ENCODE results near the gene ARL6IP4.

Gene ARL6IP4

DNA sequence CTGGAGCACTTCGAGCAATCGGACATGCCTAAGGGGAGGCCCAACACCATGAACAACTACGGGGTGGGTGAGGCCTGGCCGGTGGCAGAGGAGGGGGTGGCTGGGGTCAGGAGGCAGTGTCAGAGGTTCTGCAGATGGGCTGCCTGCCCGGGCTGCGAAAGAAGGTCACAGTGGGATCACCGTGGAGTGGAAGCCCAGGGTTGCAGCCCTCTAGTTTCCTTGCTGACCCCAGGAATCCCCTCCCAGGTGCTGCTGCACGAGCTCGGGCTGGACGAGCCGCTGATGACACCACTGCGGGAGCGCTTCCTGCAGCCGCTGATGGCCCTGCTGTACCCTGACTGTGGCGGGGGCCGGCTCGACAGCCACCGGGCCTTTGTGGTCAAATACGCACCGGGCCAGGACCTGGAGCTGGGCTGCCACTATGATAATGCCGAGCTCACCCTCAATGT lies 1.9 kb upstream of the ARL6IP4 start:
- no peak for DNase-seq (ENCODE audit: low spot score)

DNA sequence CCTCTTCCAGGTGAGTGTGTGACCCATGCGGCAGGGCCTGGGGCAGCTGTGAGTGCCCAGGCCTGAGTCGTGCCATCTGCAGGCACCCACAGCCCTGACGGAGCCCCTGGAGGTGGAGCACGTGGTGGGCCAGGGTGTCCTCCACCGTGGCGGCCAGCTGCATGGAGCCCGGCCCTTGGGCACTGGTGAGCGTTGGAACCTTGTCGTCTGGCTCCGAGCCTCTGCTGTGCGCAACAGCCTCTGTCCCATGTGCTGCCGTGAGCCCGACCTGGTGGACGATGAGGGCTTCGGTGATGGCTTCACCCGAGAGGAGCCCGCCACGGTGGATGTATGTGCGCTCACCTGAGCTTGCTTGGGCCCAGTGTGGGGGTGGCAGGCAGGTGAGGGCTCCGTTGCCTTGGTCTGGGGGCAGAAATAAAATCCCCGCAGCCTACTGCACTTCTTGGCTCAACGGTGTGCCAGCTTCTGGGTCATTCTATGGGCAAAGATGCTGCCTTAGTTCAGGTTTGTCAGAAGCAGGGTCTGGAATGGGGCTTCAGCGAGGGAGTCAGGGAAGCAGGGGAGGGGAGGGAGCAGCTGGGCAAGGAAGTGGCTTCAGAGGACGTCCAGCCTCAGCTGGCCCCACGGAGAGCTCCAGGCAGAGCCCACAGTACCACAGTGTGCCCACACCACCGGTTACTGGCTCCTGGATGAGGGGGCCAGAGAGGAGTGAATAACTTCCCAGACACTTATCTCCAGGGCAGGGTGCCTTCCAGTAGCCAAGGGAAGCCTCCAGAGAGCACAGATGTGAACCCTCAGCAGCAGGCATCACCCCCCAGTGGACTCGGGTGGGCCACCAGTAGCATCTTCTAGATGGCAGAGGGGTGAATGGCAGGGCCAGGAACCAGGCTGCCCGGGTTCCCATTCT lies 1.2 kb upstream of the ARL6IP4 start:
- no peak for DNase-seq (ENCODE audit: low spot score)

DNA sequence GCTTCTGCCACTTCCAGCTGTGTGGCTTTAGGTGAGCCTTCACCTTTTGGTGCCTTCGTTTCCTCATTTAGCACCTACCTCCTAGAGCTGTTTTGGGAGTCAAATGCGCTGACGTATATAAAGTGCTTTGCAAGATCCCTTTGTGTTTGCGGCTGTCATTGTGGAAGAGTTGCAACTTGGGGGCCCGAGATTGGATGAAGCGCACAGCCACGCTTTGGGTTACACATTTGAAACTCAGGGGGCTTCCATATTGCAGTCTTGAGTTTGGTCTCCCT lies 636 bp upstream of the ARL6IP4 start:
- DNase-seq (ENCODE audit: low spot score) = no peak

DNA sequence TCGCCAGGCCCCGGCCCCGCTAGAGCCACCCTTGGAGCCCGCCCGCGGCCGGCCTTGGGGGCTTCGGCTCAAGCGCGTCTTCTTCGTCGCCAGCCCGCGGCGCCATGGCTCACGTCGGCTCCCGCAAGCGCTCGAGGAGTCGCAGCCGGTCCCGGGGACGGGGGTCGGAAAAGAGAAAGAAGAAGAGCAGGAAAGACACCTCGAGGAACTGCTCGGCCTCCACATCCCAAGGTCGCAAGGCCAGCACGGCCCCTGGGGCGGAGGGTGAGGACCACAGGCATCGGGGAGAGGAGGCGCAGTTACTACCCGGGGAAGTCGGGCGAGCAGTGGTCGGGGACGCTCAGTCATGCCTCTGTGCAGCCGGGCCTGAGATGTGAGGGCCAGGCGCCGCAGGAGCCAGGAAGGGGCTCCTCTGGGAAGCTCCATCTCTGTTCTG lies 573 bp downstream of the ARL6IP4 start:
- no peak for DNase-seq (ENCODE audit: low spot score)

DNA sequence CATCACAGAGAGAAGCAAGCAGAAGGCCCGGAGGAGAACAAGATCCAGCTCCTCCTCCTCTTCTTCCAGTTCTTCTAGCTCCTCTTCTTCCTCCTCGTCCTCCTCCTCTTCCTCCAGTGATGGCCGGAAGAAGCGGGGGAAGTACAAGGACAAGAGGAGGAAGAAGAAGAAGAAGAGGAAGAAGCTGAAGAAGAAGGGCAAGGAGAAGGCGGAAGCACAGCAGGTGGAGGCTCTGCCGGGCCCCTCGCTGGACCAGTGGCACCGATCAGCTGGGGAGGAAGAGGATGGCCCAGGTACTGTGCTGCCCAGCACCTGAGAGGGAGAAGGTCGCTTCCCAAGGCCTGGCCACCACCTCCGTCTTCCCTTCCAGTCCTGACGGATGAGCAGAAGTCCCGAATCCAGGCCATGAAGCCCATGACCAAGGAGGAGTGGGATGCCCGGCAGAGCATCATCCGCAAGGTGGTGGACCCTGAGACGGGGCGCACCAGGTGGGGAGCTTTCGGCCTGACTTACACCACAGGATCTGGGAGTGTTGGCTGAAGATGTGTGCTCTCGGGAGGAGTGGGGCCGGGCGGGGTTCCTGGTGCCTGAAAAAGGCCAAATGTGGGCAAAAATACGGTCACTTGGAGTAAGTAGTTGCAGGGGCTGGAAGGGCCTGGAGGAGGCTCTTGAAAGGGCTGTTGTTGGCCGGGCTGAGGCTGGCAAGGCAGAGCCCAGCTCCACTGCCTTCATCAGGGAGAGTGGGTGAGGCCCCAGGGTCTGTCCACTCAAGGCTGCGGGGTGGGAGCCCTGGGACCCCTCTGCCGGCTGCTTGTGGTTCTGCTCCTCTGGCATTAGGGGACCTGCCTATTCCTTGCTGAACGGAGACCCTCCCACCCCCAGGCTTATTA lies 1.4 kb downstream of the ARL6IP4 start:
- DNase-seq (ENCODE audit: low spot score) = no peak

DNA sequence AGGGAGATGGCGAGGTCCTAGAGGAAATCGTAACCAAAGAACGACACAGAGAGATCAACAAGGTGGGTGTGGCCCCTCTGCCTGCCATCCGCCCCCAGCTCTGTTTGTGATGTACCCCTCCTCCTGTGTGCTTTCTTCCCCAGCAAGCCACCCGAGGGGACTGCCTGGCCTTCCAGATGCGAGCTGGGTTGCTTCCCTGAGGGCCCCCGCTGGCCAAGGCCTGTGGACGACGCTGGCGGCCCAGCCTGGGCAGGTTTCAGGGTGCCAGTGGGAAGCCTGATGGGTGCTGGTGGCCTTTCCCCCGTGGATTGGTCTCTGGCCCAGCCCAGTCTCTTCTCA lies 2.0 kb downstream of the ARL6IP4 start:
- DNase-seq (ENCODE audit: low spot score) = no peak

DNA sequence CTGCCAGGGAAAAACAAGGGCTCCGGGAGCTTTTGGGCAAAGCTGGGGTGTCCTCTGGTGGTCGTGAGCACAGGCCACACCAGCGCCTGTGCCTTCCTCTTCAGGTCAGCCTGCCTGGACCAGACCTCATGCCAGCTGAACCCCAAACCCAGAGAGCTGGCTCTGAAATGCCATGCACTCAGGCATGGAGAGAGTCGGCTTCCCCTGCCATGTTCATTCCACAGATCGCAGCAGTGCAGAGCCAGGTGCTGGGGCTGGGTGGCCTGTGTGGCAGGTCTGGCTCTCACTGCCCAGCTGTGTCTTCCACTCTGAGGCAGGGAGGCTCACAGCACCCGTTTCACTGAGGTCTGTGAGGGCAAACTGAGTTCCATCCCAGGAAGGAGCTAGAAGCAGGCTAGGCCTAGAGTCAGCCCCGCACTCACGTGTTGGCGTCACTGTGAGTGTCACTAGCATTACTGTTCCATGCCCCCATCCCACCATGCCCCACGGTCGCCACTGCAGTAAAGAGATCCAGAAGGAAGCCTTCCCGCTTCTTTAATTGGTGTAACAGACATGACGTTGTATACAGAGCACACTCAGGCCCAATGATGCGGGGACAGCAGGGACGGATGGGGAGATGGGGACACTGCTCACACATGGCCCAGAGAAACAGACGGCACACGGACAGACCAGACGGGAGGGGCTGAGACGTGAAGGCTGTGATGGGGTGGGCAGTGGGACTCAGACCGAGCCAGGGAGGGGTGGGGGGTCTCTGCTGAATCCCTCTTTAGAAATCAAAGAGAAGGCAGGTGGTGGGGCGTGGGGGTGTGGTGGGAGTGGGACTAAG lies 2.7 kb downstream of the ARL6IP4 start:
- DNase-seq (ENCODE audit: low spot score) = no peak

DNA sequence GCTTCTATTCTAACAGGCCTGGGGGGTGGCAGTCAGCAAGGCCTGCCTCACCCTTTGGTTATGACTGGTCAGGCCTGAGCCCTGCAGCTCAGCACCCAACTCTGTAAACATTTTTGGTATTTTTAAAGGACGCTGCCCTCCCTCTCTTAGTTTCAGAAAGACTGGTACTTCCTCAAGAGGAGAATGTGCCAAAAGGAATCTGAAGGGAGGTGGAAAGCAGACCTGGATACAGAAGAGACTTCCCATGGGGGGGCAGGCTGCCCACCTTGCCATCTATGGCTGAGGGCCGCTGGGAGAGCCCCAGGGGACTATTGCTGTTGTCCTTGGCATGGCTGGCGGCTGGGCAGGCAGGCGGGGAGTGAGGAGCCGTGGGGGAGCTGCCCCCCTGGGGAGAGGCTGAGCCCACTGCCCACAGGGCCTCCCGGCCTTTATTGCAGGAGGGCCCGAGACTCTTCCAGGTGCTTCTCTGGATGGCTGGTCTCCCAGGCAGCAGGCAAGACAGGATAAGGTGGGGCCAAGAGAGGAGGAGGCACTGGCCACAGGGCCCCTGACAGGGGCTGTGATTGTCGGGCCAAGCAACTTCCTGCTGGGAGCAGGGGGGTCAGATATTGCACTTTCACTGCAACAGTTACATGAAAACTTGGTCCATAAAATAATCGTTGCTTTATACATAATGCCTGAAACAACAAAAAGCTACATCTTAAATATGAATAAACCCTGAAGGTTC lies 3.5 kb downstream of the ARL6IP4 start:
- no peak for DNase-seq (ENCODE audit: low spot score)

DNA sequence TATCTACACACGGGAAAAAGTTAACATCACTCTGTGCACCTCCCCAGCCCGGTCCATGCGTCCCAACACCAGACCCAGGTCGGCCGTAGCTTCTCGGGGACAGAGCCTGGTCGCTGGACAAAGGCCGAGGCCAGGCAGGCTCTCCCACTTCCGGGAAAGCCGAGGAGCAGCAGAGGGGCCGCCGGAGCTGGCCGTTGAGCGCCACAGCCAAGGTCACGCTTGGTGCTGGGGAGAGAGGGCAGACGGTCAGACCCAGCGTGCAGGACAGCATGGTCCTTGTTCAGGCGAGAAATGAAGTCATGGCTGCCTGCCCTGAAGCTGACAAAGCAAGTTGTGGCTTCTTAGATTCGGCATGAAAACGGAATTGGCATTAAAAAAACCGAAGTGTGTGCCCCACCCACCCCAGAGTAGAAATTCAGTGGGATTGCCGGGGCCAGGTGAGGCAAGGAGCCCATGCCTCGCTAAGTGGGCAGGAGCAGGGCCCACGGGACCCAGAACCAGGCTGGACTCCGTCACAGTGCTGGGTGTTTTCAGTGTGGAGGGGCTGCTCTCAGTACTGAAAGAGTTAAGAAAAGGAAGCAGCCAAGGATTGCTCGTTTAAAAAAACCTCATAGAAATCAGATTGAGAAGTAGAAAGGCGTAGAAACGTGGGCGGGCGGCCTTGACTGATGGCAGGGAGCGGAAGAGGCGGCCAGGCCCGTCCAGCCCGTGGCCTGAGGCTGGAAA lies 4.3 kb downstream of the ARL6IP4 start:
- no peak for DNase-seq (ENCODE audit: low spot score)

DNA sequence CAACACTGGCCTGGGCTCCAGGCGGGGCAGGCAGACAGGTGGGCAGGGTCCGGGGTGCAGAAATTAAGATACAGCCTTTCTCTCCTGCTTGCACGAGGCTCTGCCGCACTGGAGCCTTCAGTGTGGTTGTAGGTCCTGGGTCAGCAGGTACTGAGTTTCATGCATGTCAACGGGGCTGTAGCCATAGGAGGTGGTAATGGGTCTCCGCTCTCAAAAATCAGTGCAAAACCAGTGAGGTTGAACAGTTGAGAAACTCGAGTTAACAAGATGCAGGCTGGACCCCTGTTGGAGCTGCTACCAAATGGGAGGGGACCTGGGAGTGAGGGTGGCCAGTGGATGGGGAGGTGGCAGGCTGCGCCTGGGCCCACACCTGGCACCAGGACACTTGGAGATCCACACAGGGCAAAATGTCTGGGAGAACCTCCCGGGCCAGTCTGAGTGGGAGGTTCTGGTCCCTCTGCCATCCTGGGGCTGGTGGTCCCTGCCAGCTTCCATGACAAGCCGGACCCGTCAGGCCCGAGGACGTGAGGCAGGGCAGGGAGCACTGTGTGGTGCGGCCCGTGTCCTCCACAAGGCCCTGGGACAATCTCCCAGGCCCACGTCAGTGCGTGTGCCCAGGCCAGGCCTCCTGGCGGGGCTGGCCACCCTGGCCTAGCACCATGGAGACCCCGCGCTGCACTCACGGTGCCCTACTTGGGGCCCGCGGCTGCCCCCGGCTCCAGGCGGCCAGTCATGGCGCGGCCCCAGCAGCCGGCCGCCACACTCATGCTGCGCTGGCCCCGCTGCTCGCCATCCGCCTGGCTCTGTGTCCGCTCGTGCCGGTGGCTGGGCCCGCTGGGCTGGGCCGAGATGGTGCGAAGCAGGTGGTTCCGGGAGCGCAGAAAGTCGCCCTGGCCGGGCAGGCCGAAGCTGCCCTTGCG lies 5.1 kb downstream of the ARL6IP4 start:
- DNase-seq (ENCODE audit: low spot score) = no peak

DNA sequence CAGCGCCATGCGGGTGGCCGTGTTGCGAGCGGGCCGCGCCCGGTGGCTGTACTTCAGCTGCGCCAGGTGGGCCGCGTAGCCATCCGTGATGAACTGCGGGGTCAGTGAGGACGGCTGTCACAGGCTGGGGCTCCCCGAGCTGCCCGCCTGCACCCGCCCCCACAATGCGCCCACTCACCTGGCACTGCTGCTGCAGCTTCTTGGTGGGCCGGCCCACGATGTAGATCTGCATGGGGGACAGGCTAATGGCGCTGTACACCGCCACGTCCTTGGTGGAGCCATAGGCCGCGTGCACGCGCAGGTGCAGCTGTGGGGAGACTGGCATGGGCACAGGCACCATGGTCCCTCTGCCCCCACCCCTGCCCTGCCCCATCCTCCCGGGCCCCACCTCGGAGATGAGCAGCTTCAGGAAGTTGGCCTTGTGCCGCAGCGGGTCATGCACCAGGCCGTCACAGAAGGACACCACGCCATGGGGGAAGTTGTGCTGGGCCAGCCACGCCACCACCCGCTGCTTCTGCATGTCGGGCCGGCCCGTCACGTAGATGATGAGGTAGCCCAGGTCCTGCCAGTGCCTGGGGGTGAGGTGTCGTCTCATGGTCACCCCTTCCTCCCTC lies 5.9 kb downstream of the ARL6IP4 start:
- DNase-seq (ENCODE audit: low spot score) = no peak

DNA sequence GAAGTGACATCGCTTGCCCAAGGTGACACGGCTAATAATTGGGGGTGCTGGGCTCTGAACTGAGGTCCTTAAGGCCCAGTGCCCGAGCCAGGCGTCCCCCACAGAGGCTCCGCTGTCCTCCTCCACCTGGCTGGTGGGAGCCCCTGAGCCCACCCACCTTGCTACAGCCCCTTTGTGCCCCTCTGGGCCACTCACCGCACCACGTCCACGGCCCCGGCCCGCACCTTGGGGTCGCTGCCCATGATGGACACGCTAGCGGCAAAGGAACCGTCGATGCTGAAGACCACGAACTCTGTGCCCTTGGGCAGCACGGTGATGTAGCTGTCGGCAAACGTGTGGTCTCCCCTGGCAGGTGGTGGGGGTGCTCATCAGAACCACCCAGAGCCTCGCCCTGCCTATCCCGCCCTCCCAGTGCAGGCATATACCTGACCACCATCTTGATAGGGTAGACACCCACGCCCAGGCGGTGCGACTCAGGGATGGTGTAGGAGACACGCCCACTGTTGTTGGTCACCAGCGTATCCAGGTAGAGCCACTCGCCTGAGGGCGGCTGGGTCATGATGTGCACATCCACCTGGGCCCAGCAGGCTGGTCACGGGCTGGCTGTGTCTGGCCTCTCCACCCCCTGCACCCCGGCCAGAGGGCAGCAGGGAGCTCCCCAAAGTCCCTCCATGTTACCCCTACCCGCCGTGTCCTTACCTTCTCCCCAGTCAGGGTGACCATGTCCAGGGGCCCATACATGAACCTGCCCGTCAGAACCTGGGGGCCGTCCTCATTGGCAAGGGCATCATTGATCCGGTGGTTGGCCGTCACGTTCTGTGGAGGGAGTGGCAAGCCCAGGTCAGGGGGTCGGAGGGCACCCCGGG lies 6.8 kb downstream of the ARL6IP4 start:
- DNase-seq (ENCODE audit: low spot score) = no peak

DNA sequence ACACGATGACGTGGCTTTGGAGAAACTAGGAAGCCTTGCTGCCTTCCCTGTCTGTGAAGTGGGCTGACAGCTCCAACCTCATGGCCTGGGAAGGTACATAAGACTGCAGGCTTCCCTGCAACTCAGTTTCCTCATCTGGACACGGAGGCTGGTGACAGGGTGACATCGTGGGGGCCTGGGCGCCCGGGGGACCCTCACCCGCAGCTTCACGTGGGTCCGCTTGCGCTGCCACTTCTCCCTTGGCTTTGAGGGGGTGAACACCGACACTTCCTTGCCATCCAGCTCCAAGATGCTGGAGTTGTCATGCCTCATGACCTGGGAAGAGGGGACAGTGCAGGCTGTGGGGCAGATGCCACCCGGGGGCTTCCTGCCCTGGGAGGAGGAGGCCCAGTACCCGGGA lies 7.6 kb downstream of the ARL6IP4 start:
- no peak for DNase-seq (ENCODE audit: low spot score)

DNA sequence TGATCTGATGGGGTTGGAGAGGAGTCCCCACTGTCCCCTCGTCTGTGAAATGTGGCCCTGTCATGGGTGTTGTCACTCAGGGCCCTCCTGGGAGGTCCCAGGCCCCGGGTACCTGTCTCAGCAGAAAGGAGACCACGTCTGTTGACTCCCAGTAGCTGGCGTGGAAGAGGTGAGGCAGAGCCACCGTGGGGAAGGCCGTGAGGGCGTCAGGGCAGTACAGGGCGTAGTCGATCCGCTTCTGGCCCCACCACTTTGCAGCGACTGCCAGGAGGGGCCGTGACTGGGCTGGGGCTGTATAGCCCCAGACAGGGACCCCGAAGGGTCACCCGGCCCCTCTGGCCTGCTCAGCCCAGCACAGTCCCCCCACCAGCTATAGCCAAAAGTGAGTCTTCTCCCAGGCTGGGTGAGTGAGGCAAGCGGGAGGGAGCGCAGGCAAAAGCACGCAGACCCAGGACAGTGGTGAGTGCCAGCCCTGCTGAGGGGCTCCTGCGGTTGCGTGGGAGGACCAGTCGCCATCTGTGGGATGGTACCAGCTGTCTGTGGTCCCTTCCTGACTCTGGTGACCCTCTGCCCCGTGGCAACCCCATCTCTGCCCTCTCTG lies 8.2 kb downstream of the ARL6IP4 start:
- no peak for DNase-seq (ENCODE audit: low spot score)

DNA sequence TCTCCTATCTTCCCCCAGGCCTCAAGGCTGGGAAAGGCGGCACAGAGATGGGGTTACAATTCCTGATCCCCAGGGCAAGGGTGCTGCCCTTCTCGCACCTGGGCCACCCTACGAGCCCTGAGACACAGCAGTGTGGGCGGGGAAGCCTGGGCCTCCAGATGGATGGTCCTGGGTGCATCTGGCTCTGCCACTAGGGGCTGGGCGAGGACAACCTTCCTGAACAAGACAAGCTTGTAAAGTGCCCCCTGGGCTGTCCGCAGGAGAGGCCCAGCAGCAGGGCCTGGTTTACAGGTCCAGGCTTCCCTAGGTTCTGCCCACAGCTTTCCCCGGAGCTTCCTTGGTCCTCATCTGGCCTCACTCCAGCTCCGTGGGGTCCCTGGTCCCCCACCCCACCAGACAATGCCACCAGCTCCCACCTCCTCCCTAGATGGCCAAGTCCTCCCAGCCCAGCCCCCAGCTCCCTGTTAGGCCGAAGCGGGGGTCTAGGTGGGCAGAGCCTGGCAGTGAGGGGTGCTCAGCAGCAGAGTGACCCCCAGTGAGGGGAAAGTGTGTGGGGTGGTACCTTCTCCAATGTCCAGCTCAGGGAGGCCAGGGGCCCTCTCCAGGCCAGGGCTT lies 8.9 kb downstream of the ARL6IP4 start:
- no peak for DNase-seq (ENCODE audit: low spot score)

DNA sequence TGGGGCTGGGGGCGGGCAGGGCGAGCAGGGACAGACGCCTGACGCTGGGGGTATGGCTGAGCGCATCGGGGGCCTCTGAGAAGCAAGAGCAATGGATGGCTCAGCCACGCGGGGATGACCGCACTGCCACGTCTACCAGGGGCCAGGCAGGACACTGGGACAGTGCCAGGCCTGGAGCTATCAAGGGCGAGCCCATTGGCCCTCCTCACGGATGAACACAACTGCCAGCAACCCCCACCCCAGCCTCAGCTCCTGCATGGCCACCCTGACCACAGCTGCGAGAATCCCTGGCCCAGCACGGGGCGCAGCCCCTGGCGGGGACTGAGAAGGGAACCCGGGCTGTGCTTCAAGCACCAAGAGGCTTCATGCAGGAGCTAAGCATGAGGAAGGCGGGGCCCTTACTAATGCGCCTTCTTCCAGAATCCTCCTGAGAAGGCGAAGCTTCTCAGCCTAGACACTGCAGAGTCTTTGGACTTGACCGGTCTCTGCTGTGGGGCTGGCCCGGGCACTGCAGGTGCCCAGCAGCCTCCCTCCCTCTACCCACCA lies 9.5 kb downstream of the ARL6IP4 start:
- DNase-seq (ENCODE audit: low spot score) = no peak

DNA sequence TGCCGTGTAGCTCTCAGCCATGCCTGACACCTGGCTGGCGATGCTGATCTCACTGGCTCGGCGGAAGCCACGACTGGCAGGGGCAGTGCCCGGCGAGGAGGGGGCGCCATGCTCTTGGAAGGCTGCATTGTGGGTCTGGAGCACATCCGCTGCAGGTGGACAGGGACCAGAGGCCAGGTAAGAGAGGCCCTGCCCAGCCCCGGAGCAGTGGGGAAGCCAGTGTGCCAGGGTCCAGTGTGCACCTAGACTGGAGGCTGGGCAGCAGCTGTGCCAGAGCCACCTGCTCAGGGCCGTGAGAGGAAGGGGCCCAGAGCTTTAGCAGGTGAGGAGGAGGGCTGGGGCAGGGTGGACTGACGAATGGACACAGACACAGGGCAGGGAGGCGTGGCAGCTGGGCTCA lies 10.1 kb downstream of the ARL6IP4 start:
- no peak for DNase-seq (ENCODE audit: low spot score)
